ENCODE data around the gene MUC5AC.

DNA sequence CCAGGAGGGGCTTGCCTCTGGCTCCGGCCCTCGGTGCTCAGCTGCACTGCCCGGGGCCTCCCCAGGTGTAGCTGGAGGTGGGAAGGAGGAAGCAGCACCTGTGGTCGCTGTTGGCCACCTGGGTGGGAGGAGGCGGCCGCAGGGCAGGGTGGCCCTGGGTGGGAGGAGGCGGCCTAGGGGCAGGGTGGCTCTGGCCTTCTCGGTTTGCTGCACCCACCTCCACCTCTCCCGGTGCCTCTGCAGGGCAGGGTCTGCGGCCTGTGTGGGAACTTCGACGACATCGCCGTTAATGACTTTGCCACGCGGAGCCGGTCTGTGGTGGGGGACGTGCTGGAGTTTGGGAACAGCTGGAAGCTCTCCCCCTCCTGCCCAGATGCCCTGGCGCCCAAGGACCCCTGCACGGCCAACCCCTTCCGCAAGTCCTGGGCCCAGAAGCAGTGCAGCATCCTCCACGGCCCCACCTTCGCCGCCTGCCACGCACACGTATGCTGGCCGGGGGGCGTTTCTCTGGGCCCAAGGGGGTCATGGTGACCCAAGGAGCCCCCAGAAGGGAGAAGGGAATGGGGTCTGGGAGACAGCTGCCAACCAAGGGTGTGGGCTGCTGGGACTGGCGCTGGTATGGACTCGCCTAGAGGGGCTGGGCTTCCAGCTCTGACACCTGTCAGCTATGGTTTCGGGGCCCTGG lies 20.6 kb downstream of the MUC5AC start:
- TF ChIP-seq, protein P1, sequence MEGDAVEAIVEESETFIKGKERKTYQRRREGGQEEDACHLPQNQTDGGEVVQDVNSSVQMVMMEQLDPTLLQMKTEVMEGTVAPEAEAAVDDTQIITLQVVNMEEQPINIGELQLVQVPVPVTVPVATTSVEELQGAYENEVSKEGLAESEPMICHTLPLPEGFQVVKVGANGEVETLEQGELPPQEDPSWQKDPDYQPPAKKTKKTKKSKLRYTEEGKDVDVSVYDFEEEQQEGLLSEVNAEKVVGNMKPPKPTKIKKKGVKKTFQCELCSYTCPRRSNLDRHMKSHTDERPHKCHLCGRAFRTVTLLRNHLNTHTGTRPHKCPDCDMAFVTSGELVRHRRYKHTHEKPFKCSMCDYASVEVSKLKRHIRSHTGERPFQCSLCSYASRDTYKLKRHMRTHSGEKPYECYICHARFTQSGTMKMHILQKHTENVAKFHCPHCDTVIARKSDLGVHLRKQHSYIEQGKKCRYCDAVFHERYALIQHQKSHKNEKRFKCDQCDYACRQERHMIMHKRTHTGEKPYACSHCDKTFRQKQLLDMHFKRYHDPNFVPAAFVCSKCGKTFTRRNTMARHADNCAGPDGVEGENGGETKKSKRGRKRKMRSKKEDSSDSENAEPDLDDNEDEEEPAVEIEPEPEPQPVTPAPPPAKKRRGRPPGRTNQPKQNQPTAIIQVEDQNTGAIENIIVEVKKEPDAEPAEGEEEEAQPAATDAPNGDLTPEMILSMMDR (conservative IDR thresholded peaks at IDR 0.05; ENCODE audit: low read depth, low read length), result no peak
- TF ChIP-seq EZH2 (IDR thresholded peaks at IDR 0.05; ENCODE audit: borderline replicate concordance, low read depth, low read length, poor library complexity, severe bottlenecking), result no peak
